ENCODE data around the gene AADACL4.
A peak's percentile ranks its signal among the peaks of the same experiment; 100 is the strongest.

AADACL4 gene

GRCh38 chr1:12601700-12602658 lies 41.9 kb upstream of the AADACL4 start:
- TF ChIP-seq, protein P1, sequence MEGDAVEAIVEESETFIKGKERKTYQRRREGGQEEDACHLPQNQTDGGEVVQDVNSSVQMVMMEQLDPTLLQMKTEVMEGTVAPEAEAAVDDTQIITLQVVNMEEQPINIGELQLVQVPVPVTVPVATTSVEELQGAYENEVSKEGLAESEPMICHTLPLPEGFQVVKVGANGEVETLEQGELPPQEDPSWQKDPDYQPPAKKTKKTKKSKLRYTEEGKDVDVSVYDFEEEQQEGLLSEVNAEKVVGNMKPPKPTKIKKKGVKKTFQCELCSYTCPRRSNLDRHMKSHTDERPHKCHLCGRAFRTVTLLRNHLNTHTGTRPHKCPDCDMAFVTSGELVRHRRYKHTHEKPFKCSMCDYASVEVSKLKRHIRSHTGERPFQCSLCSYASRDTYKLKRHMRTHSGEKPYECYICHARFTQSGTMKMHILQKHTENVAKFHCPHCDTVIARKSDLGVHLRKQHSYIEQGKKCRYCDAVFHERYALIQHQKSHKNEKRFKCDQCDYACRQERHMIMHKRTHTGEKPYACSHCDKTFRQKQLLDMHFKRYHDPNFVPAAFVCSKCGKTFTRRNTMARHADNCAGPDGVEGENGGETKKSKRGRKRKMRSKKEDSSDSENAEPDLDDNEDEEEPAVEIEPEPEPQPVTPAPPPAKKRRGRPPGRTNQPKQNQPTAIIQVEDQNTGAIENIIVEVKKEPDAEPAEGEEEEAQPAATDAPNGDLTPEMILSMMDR (IDR thresholded peaks at IDR 0.05; ENCODE audit: low read depth, low read length, missing control alignments): no peak

GRCh38 chr1:12602659-12603024 lies 41.2 kb upstream of the AADACL4 start:
- in situ Hi-C loops (cut with HindIII; ENCODE audit: low pct_ligation_motif_present, low sequenced_read_pairs): no loop called here
- peak overlapping the region; percentile 99 for H3K27ac ChIP-seq
- TF ChIP-seq, protein P1 (IDR thresholded peaks at IDR 0.05; ENCODE audit: low read depth, low read length, missing control alignments): no peak
- DNase-seq: no peak
- peaks cover 76% of the 10 kb centered on the region for H3K36me3 ChIP-seq (replicated peaks)
- H3K27me3 ChIP-seq (replicated peaks): no peaks in the 10 kb centered on the region
- no peak overlapping the region for H3K4me3 ChIP-seq (ENCODE audit: low read depth, low read length)

More at GRCh38 chr1:12601700-12602658, 41.9 kb upstream of the AADACL4 start:
- in situ Hi-C loops (cut with HindIII; ENCODE audit: low pct_ligation_motif_present, low sequenced_read_pairs): no loop called here
- Histone ChIP-seq H3K36me3 (replicated peaks) (peaks cover 75% of the 10 kb centered on the region), H3K27me3 (replicated peaks) (no peaks in the 10 kb centered on the region), H3K27ac (peak overlapping the region; percentile 99), H3K4me3 (ENCODE audit: low read depth, low read length) (no peak overlapping the region)
- peak; percentile 93 for DNase-seq

GRCh38 chr1:12603224-12603623 lies 40.7 kb upstream of the AADACL4 start:
- TF ChIP-seq, protein P1 (IDR thresholded peaks at IDR 0.05; ENCODE audit: low read depth, low read length, missing control alignments): no peak
- H3K27me3 ChIP-seq (replicated peaks): no peaks in the 10 kb centered on the region
- peak overlapping the region; percentile 99 for H3K27ac ChIP-seq
- peaks cover 77% of the 10 kb centered on the region for H3K36me3 ChIP-seq (replicated peaks)
- H3K4me3 ChIP-seq (ENCODE audit: low read depth, low read length): no peak overlapping the region
- in situ Hi-C loops (cut with HindIII; ENCODE audit: low pct_ligation_motif_present, low sequenced_read_pairs): no loop called here
- no peak for DNase-seq

DNA sequence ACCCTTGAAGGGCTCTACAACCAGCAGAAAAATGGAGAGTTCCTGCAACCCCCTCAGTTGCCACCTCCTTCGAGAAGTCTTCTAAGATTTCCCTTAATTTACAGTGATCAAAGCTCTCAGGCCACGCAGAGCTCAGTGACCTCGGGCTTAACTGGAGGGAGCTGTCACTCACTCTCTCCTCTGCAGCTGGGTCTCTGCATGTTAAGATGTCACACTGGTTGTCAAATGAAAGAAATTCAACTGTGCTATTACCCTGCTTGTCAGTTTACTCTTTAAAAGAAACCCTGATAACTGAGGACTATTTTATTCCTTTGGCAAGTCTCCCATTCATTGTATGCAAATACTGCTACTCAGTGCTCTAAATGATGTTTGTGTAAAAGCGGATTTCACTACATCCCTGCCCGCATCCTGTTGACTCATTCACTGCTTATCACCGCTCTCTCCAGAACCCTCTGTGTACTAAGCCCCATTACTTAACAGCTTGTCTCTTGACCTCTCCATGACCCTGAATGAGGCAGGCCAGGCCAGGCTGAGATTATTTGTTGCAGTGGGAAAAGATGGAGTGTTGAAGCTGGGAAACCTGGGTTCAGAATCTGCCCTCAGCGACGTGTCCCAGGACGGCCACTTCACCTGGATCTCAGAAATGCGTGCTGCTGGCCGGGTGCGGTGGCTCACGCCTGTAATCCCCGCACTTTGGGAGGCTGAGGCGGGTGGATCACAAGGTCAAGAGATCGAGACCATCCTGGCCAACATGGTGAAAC lies 39.6 kb upstream of the AADACL4 start:
- in situ Hi-C loops (cut with HindIII; ENCODE audit: low pct_ligation_motif_present, low sequenced_read_pairs): no loop called here
- H3K27me3 ChIP-seq (replicated peaks): no peaks in the 10 kb centered on the region
- peak overlapping the region; percentile 99 for H3K27ac ChIP-seq
- TF ChIP-seq, protein P1 (IDR thresholded peaks at IDR 0.05; ENCODE audit: low read depth, low read length, missing control alignments): no peak
- H3K4me3 ChIP-seq (ENCODE audit: low read depth, low read length): no peak overlapping the region
- peaks cover 81% of the 10 kb centered on the region for H3K36me3 ChIP-seq (replicated peaks)
- DNase-seq: peak; percentile 99

DNA sequence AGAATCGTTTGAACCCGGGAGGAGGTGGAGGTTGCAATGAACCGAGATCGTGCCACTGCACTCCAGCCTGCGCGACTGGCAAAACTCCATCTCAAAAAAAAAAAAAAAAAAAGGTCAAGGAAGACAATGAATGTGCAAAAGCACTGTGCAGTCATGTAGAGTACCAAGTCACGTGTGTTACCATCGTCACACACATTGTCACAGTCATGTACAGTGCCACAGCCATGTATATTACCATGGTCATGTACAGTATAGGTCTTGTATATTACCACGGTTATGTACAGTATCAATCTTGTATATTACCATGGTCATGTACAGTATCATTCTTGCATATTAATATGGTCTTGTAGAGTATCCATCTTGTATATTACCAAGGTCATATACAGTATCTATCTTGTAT lies 38.9 kb upstream of the AADACL4 start:
- no peak overlapping the region for H3K4me3 ChIP-seq (ENCODE audit: low read depth, low read length)
- peak overlapping the region; percentile 99 for H3K27ac ChIP-seq
- peaks cover 82% of the 10 kb centered on the region for H3K36me3 ChIP-seq (replicated peaks)
- H3K27me3 ChIP-seq (replicated peaks): no peaks in the 10 kb centered on the region
- TF ChIP-seq, protein P1 (IDR thresholded peaks at IDR 0.05; ENCODE audit: low read depth, low read length, missing control alignments): no peak
- DNase-seq: no peak
- in situ Hi-C loops (cut with HindIII; ENCODE audit: low pct_ligation_motif_present, low sequenced_read_pairs): no loop called here

All from brain microvascular endothelial cell (primary cell).